Activated naive CD8-positive, alpha-beta T cell treated with anti-CD3 and anti-CD28 coated beads, Interleukin-2, amount 50 U/mL, for 24 hours (primary cell): ENCODE data around the gene STX16.
"Not testable (repeated sequence)": the region's sequence is repeated elsewhere in the genome, so short reads cannot be mapped to it uniquely, and the experiment has no call there.

ENCODE experiments used
- ATAC-seq: fragments of 150-1000 bp; cut with Tn5 transposase; one replicate; pipeline ENCODE4 v1.10.0; 2021
- DNase-seq: peaks from one replicate; pipeline ENCODE4 v3.0.0; 2021
- H3K27ac Mint-ChIP-seq: one replicate; pipeline ENCODE4 v1.8.0; 2021; ENCODE audit warnings: mild to moderate bottlenecking, mixed read lengths
- H3K27me3 Mint-ChIP-seq: one replicate; pipeline ENCODE4 v1.8.0; 2021; ENCODE audit warnings: mixed read lengths
- H3K36me3 Mint-ChIP-seq: one replicate; pipeline ENCODE4 v1.8.0; 2021; ENCODE audit warnings: low read depth, mixed read lengths
- H3K4me1 Mint-ChIP-seq: one replicate; pipeline ENCODE4 v1.8.0; 2021; ENCODE audit warnings: mixed read lengths
- H3K4me3 Mint-ChIP-seq: one replicate; pipeline ENCODE4 v1.8.0; 2021; ENCODE audit warnings: mild to moderate bottlenecking, moderate library complexity, mixed read lengths
- H3K9me3 Mint-ChIP-seq: one replicate; pipeline ENCODE4 v1.8.0; 2021; ENCODE audit warnings: mixed read lengths

The STX16 gene

GRCh38 chr20:58638467-58639181 is 12.5 kb upstream of the STX16 start:
- Mint-ChIP-seq H3K4me3 (no peak overlapping the region), H3K27me3 (no peaks in the 10 kb centered on the region), H3K4me1 (peaks cover 24% of the 10 kb centered on the region), H3K9me3 (no peaks in the 10 kb centered on the region), H3K36me3 (no peaks in the 10 kb centered on the region), H3K27ac (no peak overlapping the region)
- no peak for DNase-seq
- no peak for ATAC-seq

- Mint-ChIP-seq H3K9me3 (no peaks in the 10 kb centered on the region), H3K36me3 (no peaks in the 10 kb centered on the region), H3K4me1 (peaks cover 16% of the 10 kb centered on the region), H3K4me3 (no peak overlapping the region), H3K27ac (no peak overlapping the region), H3K27me3 (no peaks in the 10 kb centered on the region)
- no peak for ATAC-seq
- no peak for DNase-seq
Observed at GRCh38 chr20:58639182-58640146, 11.6 kb upstream of the STX16 start.

GRCh38 chr20:58640446-58640845 is 10.6 kb upstream of the STX16 start:
- Mint-ChIP-seq H3K4me3 (no peak overlapping the region), H3K36me3 (no peaks in the 10 kb centered on the region), H3K27ac (no peak overlapping the region), H3K27me3 (no peaks in the 10 kb centered on the region), H3K4me1 (peaks cover 8% of the 10 kb centered on the region), H3K9me3 (no peaks in the 10 kb centered on the region)
- DNase-seq: no peak
- ATAC-seq: no peak

- no peaks in the 10 kb centered on the region for H3K9me3 Mint-ChIP-seq
Observed at GRCh38 chr20:58642441-58642840, 8.6 kb upstream of the STX16 start.

GRCh38 chr20:58642896-58643295 is 8.2 kb upstream of the STX16 start:
- not testable (repeated sequence) for H3K4me3 Mint-ChIP-seq, DNase-seq, H3K27me3 Mint-ChIP-seq

More at GRCh38 chr20:58642441-58642840, 8.6 kb upstream of the STX16 start:
- Mint-ChIP-seq H3K27me3 (no peaks in the 10 kb centered on the region), H3K27ac (no peak overlapping the region), H3K4me1 (peaks cover 9% of the 10 kb centered on the region), H3K4me3 (no peak overlapping the region), H3K36me3 (no peaks in the 10 kb centered on the region)
- DNase-seq (no peak), ATAC-seq (no peak)

GRCh38 chr20:58645412-58645968 is 5.6 kb upstream of the STX16 start:
- H3K27ac Mint-ChIP-seq: no peak overlapping the region
- DNase-seq (no peak), ATAC-seq (no peak)
- H3K27me3 Mint-ChIP-seq: no peaks in the 10 kb centered on the region
- no peaks in the 10 kb centered on the region for H3K9me3 Mint-ChIP-seq
- H3K36me3 Mint-ChIP-seq: no peaks in the 10 kb centered on the region
- peaks cover 17% of the 10 kb centered on the region for H3K4me1 Mint-ChIP-seq
- no peak overlapping the region for H3K4me3 Mint-ChIP-seq

More at GRCh38 chr20:58642896-58643295, 8.2 kb upstream of the STX16 start:
- not testable (repeated sequence) for H3K4me1 Mint-ChIP-seq, H3K27ac Mint-ChIP-seq, H3K9me3 Mint-ChIP-seq, ATAC-seq, H3K36me3 Mint-ChIP-seq

- no peak for ATAC-seq
- no peak for DNase-seq
- Mint-ChIP-seq H3K4me1 (peaks cover 17% of the 10 kb centered on the region), H3K27ac (no peak overlapping the region), H3K27me3 (no peaks in the 10 kb centered on the region), H3K4me3 (no peak overlapping the region), H3K36me3 (peaks cover 4% of the 10 kb centered on the region), H3K9me3 (no peaks in the 10 kb centered on the region)
Observed at GRCh38 chr20:58646257-58646656, 4.8 kb upstream of the STX16 start.

- Mint-ChIP-seq H3K27me3 (no peaks in the 10 kb centered on the region), H3K27ac (no peak overlapping the region), H3K4me1 (peaks cover 17% of the 10 kb centered on the region), H3K4me3 (no peak overlapping the region), H3K9me3 (no peaks in the 10 kb centered on the region), H3K36me3 (peaks cover 8% of the 10 kb centered on the region)
- ATAC-seq: no peak
- DNase-seq: no peak
Observed at GRCh38 chr20:58646703-58647102, 4.4 kb upstream of the STX16 start.

- Mint-ChIP-seq H3K4me3 (no peak overlapping the region), H3K36me3 (peaks cover 11% of the 10 kb centered on the region), H3K27me3 (no peaks in the 10 kb centered on the region), H3K27ac (no peak overlapping the region), H3K9me3 (no peaks in the 10 kb centered on the region), H3K4me1 (peaks cover 17% of the 10 kb centered on the region)
- no peak for DNase-seq
- no peak for ATAC-seq
Observed at GRCh38 chr20:58647162-58647795, 3.8 kb upstream of the STX16 start.

- ATAC-seq (no peak), DNase-seq (no peak)
- H3K36me3 Mint-ChIP-seq: peaks cover 16% of the 10 kb centered on the region
- no peaks in the 10 kb centered on the region for H3K9me3 Mint-ChIP-seq
- H3K27me3 Mint-ChIP-seq: no peaks in the 10 kb centered on the region
- no peak overlapping the region for H3K4me3 Mint-ChIP-seq
- no peak overlapping the region for H3K27ac Mint-ChIP-seq
- H3K4me1 Mint-ChIP-seq: peaks cover 17% of the 10 kb centered on the region
Observed at GRCh38 chr20:58647796-58648501, 3.1 kb upstream of the STX16 start.

GRCh38 chr20:58648502-58648825 is 2.6 kb upstream of the STX16 start:
- ATAC-seq, H3K4me3 Mint-ChIP-seq, H3K27me3 Mint-ChIP-seq, DNase-seq, H3K9me3 Mint-ChIP-seq: not testable (repeated sequence)
- H3K36me3 Mint-ChIP-seq: peaks cover 20% of the 10 kb centered on the region
- H3K27ac Mint-ChIP-seq: peak overlapping the region; percentile 71
- H3K4me1 Mint-ChIP-seq: peaks cover 23% of the 10 kb centered on the region

GRCh38 chr20:58649288-58650180 is 1.5 kb upstream of the STX16 start:
- Mint-ChIP-seq H3K27ac (peak overlapping the region; percentile 71), H3K36me3 (peaks cover 20% of the 10 kb centered on the region), H3K4me1 (peaks cover 29% of the 10 kb centered on the region), H3K27me3 (no peaks in the 10 kb centered on the region), H3K9me3 (no peaks in the 10 kb centered on the region), H3K4me3 (peak overlapping the region; percentile 60)
- DNase-seq: peak; percentile 33
- ATAC-seq: no peak

GRCh38 chr20:58650181-58650775 is 805 bp upstream of the STX16 start:
- ATAC-seq (peak; percentile 13), DNase-seq (peak; percentile 57)
- peaks cover 35% of the 10 kb centered on the region for H3K4me1 Mint-ChIP-seq
- no peaks in the 10 kb centered on the region for H3K27me3 Mint-ChIP-seq
- peak overlapping the region; percentile 99 for H3K4me3 Mint-ChIP-seq
- H3K36me3 Mint-ChIP-seq: peaks cover 20% of the 10 kb centered on the region
- H3K27ac Mint-ChIP-seq: peak overlapping the region; percentile 99
- H3K9me3 Mint-ChIP-seq: no peaks in the 10 kb centered on the region
